Astrocyte (in vitro differentiated cells and primary cell): ENCODE measurements around the gene CORO7. TPM values are rescaled to one million over a fixed set of nuclear protein-coding genes. Genes with fewer than 3 reads are reported as not detected.

Source experiments
- DNase-seq: peaks from one replicate; pipeline ENCODE4 v3.0.0-alpha.2; 2010; ENCODE audit warnings: low read depth
- FAIRE-seq: peaks from 2 replicates; lab custom pipeline; 2011; peaks lifted over from hg19 to GRCh38; lab: Jason Lieb, UNC
- H2AFZ ChIP-seq: 2 replicates; pipeline ENCODE4 v1.6.0; 2012; ENCODE audit warnings: low read depth, low read length, inconsistent platforms
- H3K27ac ChIP-seq: 2 replicates; pipeline ENCODE4 v1.5.1; 2011; ENCODE audit warnings: low read depth, low read length, inconsistent platforms
- H3K27me3 ChIP-seq: 2 replicates; pipeline ENCODE4 v1.6.0; 2011; ENCODE audit warnings: low read length, inconsistent platforms; ENCODE audit not compliant: insufficient read depth
- H3K36me3 ChIP-seq: 2 replicates; pipeline ENCODE4 v1.5.1; 2011; ENCODE audit warnings: low read length, inconsistent platforms; ENCODE audit not compliant: insufficient read depth
- H3K4me1 ChIP-seq: 2 replicates; pipeline ENCODE4 v1.5.1; 2011; ENCODE audit warnings: low read length, inconsistent platforms; ENCODE audit not compliant: insufficient read depth
- H3K4me2 ChIP-seq: 2 replicates; pipeline ENCODE4 v1.6.0; 2012; ENCODE audit warnings: low read length, inconsistent platforms
- H3K4me3 ChIP-seq: 2 replicates; pipeline ENCODE4 v1.5.1; 2011; ENCODE audit warnings: low read depth, mild to moderate bottlenecking, low read length, inconsistent platforms; ENCODE audit not compliant: insufficient read depth
- H3K79me2 ChIP-seq: 2 replicates; pipeline ENCODE4 v1.6.0; 2012; ENCODE audit warnings: mild to moderate bottlenecking, low read length, inconsistent platforms; ENCODE audit not compliant: insufficient read depth
- H3K9ac ChIP-seq: 2 replicates; pipeline ENCODE4 v1.6.0; 2012; ENCODE audit warnings: mild to moderate bottlenecking, low read length, inconsistent platforms
- H3K9me3 ChIP-seq: 2 replicates; pipeline ENCODE4 v1.5.1; 2012; ENCODE audit warnings: low read depth, mild to moderate bottlenecking, low read length, inconsistent platforms; ENCODE audit not compliant: insufficient read depth
- H4K20me1 ChIP-seq: 2 replicates; pipeline ENCODE4 v1.6.0; 2012; ENCODE audit warnings: low read length, inconsistent platforms; ENCODE audit not compliant: insufficient read depth
- H3K27ac Mint-ChIP-seq: one replicate; pipeline ENCODE4 v1.8.0; 2021; ENCODE audit warnings: mild to moderate bottlenecking, mixed read lengths; ENCODE audit not compliant: unreplicated experiment
- H3K27me3 Mint-ChIP-seq: one replicate; pipeline ENCODE4 v1.8.0; 2021; ENCODE audit warnings: low read depth, mixed read lengths; ENCODE audit not compliant: unreplicated experiment
- H3K36me3 Mint-ChIP-seq: one replicate; pipeline ENCODE4 v1.8.0; 2021; ENCODE audit warnings: low read depth, mixed read lengths; ENCODE audit not compliant: unreplicated experiment
- H3K4me1 Mint-ChIP-seq: one replicate; pipeline ENCODE4 v1.8.0; 2021; ENCODE audit warnings: low read depth, mixed read lengths; ENCODE audit not compliant: unreplicated experiment
- H3K4me3 Mint-ChIP-seq: one replicate; pipeline ENCODE4 v1.8.0; 2021; ENCODE audit warnings: mild to moderate bottlenecking, moderate library complexity, mixed read lengths; ENCODE audit not compliant: unreplicated experiment
- H3K9me3 Mint-ChIP-seq: one replicate; pipeline ENCODE4 v1.8.0; 2021; ENCODE audit warnings: mild to moderate bottlenecking, mixed read lengths; ENCODE audit not compliant: unreplicated experiment
- CTCF ChIP-seq: IDR thresholded peaks from 2 replicates; pipeline ENCODE4 v1.5.1; 2011; ENCODE audit warnings: low read depth, mild to moderate bottlenecking, inconsistent platforms, low read length, moderate library complexity; ENCODE audit not compliant: insufficient read depth
- EZH2 ChIP-seq: IDR thresholded peaks from 2 replicates; pipeline ENCODE4 v1.6.1; 2012; ENCODE audit warnings: mild to moderate bottlenecking, low read length, inconsistent platforms; ENCODE audit not compliant: insufficient read depth
- total RNA-seq: library from RNA; stranded (reverse); gene quantifications from 2 replicates; pipeline ENCODE4 v1.2.1, GENCODE V29; 2021

The CORO7 gene
- total RNA-seq, 1 donor from 2014 or later = 26.4 TPM

- TF ChIP-seq EZH2 (no peak), CTCF (no peak)
- no peaks in the 10 kb centered on the region for H3K27me3 ChIP-seq
- H3K36me3 ChIP-seq = no peaks in the 10 kb centered on the region
- peak overlapping the region; percentile 83 for H3K4me3 ChIP-seq
- DNase-seq (no peak), FAIRE-seq (no peak)
- H3K27me3 Mint-ChIP-seq = no peaks in the 10 kb centered on the region
- peak overlapping the region; percentile 55 for H3K27ac ChIP-seq
- peaks cover 56% of the 10 kb centered on the region for H3K79me2 ChIP-seq
- H3K9ac ChIP-seq = peak overlapping the region; percentile 84
- peaks cover 8% of the 10 kb centered on the region for H3K4me1 ChIP-seq
- peaks cover 4% of the 10 kb centered on the region for H3K36me3 Mint-ChIP-seq
- peak overlapping the region; percentile 72 for H2AFZ ChIP-seq
- peak overlapping the region; percentile 95 for H3K4me3 Mint-ChIP-seq
- peak overlapping the region; percentile 83 for H3K27ac Mint-ChIP-seq
- no peaks in the 10 kb centered on the region for H3K9me3 Mint-ChIP-seq
- H3K4me2 ChIP-seq = peak overlapping the region; percentile 85
- H4K20me1 ChIP-seq = peaks cover 44% of the 10 kb centered on the region
- peaks cover 7% of the 10 kb centered on the region for H3K4me1 Mint-ChIP-seq
- H3K9me3 ChIP-seq = no peaks in the 10 kb centered on the region
These were observed 66.0 kb downstream of the CORO7 start for GRCh38 chr16:4350365-4350786.

- Mint-ChIP-seq H3K9me3 (no peaks in the 10 kb centered on the region), H3K4me1 (peaks cover 7% of the 10 kb centered on the region), H3K27ac (no peak overlapping the region), H3K36me3 (peaks cover 7% of the 10 kb centered on the region), H3K27me3 (no peaks in the 10 kb centered on the region), H3K4me3 (no peak overlapping the region)
- Histone ChIP-seq H3K79me2 (peaks cover 62% of the 10 kb centered on the region), H3K27me3 (no peaks in the 10 kb centered on the region), H3K4me1 (peaks cover 8% of the 10 kb centered on the region), H3K4me2 (peak overlapping the region; percentile 85), H2AFZ (no peak overlapping the region), H3K9me3 (no peaks in the 10 kb centered on the region), H3K4me3 (no peak overlapping the region), H3K9ac (no peak overlapping the region), H3K27ac (no peak overlapping the region), H4K20me1 (peaks cover 55% of the 10 kb centered on the region), H3K36me3 (no peaks in the 10 kb centered on the region)
- FAIRE-seq (no peak), DNase-seq (no peak)
- TF ChIP-seq EZH2 (no peak), CTCF (no peak)
These were observed 67.1 kb downstream of the CORO7 start for GRCh38 chr16:4349332-4349731.

GRCh38 chr16:4347765-4348509, 68.5 kb downstream of the CORO7 start:
- H3K9me3 ChIP-seq = no peaks in the 10 kb centered on the region
- H2AFZ ChIP-seq = no peak overlapping the region
- Mint-ChIP-seq H3K4me3 (no peak overlapping the region), H3K9me3 (no peaks in the 10 kb centered on the region), H3K27ac (no peak overlapping the region), H3K27me3 (no peaks in the 10 kb centered on the region), H3K36me3 (peaks cover 7% of the 10 kb centered on the region), H3K4me1 (peaks cover 9% of the 10 kb centered on the region)
- peaks cover 68% of the 10 kb centered on the region for H4K20me1 ChIP-seq
- TF ChIP-seq EZH2 = no peak
- no peak for TF ChIP-seq CTCF
- DNase-seq = no peak
- H3K4me3 ChIP-seq = no peak overlapping the region
- H3K27ac ChIP-seq = no peak overlapping the region
- H3K4me2 ChIP-seq = no peak overlapping the region
- no peak for FAIRE-seq
- peaks cover 73% of the 10 kb centered on the region for H3K79me2 ChIP-seq
- H3K27me3 ChIP-seq = no peaks in the 10 kb centered on the region
- H3K36me3 ChIP-seq = no peaks in the 10 kb centered on the region
- H3K9ac ChIP-seq = no peak overlapping the region
- peaks cover 8% of the 10 kb centered on the region for H3K4me1 ChIP-seq
